GM19193 (cell line): Measurements from ENCODE around the gene SARDH.

Source experiments
- POLR2A ChIP-seq: IDR thresholded peaks from 4 replicates; pipeline ENCODE4 v1.6.1; 2011; ENCODE audit not compliant: insufficient read depth, insufficient read length; ENCODE audit errors: extremely low read depth

Gene SARDH

DNA sequence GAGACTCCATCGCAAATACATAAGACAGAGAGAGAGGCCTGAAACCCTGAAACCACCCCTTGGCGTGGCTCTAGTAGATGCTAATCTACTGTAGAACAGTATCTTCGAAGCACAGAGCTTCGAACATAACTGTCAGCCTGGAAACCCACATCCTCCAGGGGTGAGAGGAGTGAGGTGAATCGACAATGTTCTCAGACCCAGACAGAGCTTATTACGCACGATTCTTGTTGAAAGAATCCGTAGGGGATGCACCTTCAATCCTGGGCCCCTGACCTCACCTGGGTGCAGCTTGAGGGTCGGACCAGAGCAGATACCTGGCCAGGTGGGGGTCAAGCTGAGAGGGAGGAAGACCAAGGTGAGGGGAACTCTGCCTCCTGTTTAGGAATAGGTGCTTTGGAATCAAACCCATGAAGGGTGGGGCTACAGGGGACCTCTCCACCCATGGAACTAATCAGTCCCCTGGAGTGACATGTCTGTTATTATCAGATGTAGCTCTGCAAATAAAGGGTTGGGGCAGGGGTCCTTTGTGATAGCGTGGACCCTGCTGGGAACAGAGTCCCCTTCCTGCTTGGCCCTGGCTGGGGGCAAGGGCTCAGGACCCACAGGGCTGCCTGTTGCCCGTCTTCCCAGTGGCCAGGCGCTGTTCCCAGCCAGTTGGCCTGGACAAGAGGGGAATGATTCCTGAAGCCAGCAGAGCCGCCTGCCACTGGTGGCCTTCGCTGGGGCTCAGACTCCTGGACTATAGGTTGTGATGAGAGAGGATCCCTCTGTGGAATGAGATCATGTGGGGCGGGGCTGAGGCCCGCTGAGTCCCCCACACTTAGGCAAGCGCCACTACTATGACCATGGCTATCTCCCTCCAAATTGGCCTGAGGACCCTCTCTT is 60.8 kb downstream of the SARDH start:
- TF ChIP-seq POLR2A, result no peak

- no peak for TF ChIP-seq POLR2A
Measured at GRCh38 chr9:133676450-133676849, 61.7 kb downstream of the SARDH start.

DNA sequence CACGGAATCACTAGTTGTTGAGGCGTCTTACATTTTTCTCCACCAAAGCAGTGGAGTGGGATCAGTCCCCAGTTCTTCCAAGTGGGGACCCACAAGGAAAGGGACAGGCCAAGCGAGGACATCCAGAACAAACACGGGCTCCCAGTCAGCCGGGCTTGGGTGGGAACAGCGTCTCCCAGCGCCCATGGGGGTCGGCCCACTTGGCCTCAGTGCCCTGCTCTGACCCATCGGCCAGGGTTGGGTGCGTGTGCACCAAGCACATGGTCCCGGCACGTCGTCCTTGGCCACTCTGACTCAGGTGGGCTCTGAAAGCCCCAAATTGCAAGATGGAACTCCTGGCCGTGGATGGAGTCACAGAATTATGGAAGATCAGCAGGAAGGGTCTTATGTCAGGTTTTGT is 64.1 kb downstream of the SARDH start:
- no peak for TF ChIP-seq POLR2A

DNA sequence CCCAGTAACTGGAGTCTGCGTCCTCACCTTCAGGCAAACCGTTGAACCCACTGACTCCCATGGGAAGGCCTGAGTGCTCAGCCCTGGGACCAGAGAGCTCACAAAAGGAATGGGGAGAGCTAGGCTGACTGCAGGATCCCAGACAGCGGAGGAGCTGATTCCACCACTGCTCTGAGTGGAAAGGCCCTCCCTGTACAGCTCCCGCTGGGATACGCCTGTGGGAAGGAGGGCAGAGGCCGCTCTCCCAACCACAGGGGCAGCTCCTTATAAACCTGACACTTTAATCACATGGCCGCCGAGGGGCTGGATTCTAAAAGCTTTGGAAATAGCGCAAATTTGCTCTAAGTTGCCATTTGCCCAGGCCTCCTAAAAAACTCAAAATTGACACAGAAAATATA is 64.9 kb downstream of the SARDH start:
- no peak for TF ChIP-seq POLR2A

GRCh38 chr9:133672503-133673257 is 65.5 kb downstream of the SARDH start:
- no peak for TF ChIP-seq POLR2A

DNA sequence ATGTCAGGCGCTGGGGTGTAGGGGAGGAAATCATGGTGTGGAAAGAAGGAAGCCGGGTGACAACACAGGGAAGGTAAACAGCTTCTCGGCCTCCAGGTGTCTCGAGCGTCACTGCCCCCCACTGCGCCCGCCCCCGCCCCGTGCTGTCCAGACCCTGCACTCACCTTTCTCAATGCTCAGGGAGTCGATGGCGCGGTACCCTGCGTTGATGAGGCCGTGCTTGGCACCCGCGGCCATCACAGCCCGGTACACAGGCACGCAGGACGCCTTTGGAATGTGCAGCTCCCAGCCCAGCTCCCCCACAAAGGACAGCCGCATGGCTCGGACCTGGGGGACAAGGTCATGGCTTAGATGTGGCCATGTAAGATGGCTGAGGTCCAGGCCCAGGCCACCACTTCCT is 66.8 kb downstream of the SARDH start:
- no peak for TF ChIP-seq POLR2A

GRCh38 chr9:133670466-133670865 is 67.7 kb downstream of the SARDH start:
- no peak for TF ChIP-seq POLR2A

DNA sequence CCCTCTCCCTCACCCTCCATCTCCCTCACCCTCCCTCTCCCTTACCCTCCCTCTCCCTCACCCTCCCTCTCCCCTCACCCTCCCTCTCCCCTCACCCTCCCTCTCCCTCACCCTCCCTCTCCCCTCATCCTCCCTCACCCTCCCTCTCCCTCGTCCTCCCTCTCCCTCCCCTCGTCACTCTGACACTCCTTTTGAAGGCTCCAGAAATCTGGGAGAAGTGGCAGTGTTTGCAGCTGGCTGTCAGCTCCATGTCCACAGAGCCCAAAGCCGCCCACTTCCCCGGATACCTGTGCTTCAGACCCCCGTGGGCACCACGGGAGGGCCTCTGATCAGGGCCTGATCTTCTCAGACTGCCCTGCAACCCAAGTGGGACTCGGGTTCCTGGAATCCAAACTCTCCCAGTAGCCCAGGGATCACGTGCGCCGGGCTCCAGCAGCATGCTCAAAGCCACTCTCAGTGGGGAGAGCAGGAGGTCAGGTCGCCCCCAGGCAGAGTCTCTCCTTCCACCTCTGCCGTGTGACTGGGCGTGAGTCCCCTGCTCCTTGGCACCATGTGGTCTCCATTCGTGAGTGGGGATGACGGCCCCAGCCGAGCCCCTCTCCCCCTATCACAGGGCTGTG is 68.9 kb downstream of the SARDH start:
- TF ChIP-seq POLR2A, result no peak

GRCh38 chr9:133667759-133668450 is 70.2 kb downstream of the SARDH start:
- TF ChIP-seq POLR2A, result no peak

GRCh38 chr9:133666845-133667244 is 71.3 kb downstream of the SARDH start:
- TF ChIP-seq POLR2A, result no peak

GRCh38 chr9:133666387-133666786 is 71.8 kb downstream of the SARDH start:
- TF ChIP-seq POLR2A, result no peak

- TF ChIP-seq POLR2A, result no peak
Measured at GRCh38 chr9:133665535-133665934, 72.6 kb downstream of the SARDH start.

- no peak for TF ChIP-seq POLR2A
Measured at GRCh38 chr9:133665096-133665495, 73.1 kb downstream of the SARDH start.

DNA sequence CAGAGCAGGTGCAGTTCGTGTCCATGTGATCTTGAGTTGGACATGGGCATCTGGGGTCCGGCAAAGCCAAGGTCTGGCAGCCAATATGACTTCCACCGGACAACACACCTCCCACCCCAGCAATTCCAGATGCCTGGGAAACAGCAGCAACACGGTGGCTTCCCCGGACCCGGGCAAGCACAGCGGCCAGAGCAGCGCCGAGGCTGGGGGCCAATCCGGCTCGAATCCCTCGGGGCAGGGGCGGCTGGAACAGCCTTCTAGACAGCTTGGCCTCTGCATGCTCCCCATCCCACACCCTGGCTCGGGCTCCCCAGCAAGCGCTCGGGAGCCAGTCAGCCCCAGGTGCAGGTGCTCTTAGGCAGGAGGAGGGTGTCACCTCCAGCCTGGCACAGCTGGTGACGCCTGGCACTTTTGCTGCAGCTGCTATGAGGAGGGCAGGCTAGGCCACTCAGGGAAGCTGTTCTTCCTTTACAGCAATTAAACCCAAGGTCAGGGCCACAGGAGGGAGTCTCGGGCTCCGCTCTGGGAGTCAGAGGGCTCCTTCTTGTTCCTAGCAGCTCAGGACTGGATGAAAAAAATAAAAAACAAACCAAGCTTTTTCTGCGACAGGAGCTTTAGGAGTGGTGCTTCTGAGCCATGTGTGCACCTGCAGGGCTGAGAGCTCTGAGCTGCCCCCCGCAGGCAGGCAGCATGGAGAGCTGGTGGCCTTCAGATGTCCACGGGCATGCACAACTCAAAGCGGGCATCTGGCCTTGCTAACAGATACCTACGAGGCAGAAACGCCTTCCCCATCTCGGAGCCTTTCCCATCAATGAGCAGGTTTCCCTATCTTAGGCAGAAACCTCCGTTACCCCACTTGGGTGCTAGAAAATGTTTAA is 73.7 kb downstream of the SARDH start:
- TF ChIP-seq POLR2A, result no peak
